ENCODE measurements around the gene SMARCAD1.

The SMARCAD1 gene

GRCh38 chr4:94267037-94267436, 59.4 kb downstream of the SMARCAD1 start:
- H3K4me3 ChIP-seq (ENCODE audit: low read depth, low read length) = no peak overlapping the region
- no peak overlapping the region for H3K27ac ChIP-seq (ENCODE audit: extremely low read depth, low read depth, low read length)
- ChIA-PET POLR2A (no interaction called here), CTCF (no interaction called here)
- H3K9me3 ChIP-seq (ENCODE audit: control insufficient read depth, insufficient read depth, low read depth, low read length) = no peaks in the 10 kb centered on the region
- no peaks in the 10 kb centered on the region for H3K4me1 ChIP-seq (ENCODE audit: control insufficient read depth, insufficient read depth, low read length)
- no peak for TF ChIP-seq GLI2 (tag by site-specific recombination; IDR thresholded peaks at IDR 0.05; ENCODE audit: borderline replicate concordance, low read depth)
- TF ChIP-seq PRDM1 (tag by site-specific recombination; IDR thresholded peaks at IDR 0.05) = no peak
- TF ChIP-seq ZNF433 (tag by site-specific recombination; IDR thresholded peaks at IDR 0.05; ENCODE audit: low read depth) = no peak
- TF ChIP-seq SCRT2 (tag by site-specific recombination; IDR thresholded peaks at IDR 0.05) = no peak
- TF ChIP-seq ZSCAN18 (tag by site-specific recombination; IDR thresholded peaks at IDR 0.05) = no peak
- no peak for TF ChIP-seq SCRT1 (tag by site-specific recombination; IDR thresholded peaks at IDR 0.05; ENCODE audit: borderline replicate concordance)
- no peak for TF ChIP-seq ZNF223 (tag by site-specific recombination; IDR thresholded peaks at IDR 0.05)
- no peak for TF ChIP-seq ZNF501 (tag by site-specific recombination; IDR thresholded peaks at IDR 0.05)
- no peak for TF ChIP-seq ZSCAN5A (tag by site-specific recombination; IDR thresholded peaks at IDR 0.05)
- no peak for TF ChIP-seq ZNF692 (tag by site-specific recombination; IDR thresholded peaks at IDR 0.05)
- TF ChIP-seq ZSCAN4 (tag by site-specific recombination; IDR thresholded peaks at IDR 0.05) = no peak
- TF ChIP-seq ZNF837 (tag by site-specific recombination; IDR thresholded peaks at IDR 0.05) = no peak
- no peak for TF ChIP-seq ZNF664 (tag by site-specific recombination; IDR thresholded peaks at IDR 0.05)
- TF ChIP-seq ZNF311 (tag by site-specific recombination; IDR thresholded peaks at IDR 0.05; ENCODE audit: borderline replicate concordance) = no peak
- TF ChIP-seq ZNF555 (tag by site-specific recombination; conservative IDR thresholded peaks at IDR 0.05) = no peak
- no peak for TF ChIP-seq ZNF488 (tag by site-specific recombination; IDR thresholded peaks at IDR 0.05)
- no peak for TF ChIP-seq ZNF660 (tag by site-specific recombination; IDR thresholded peaks at IDR 0.05)
- H3K36me3 ChIP-seq (ENCODE audit: control insufficient read depth in 2 of 2, insufficient read depth in 1 of 2, low read length in 2 of 2) = peaks cover 0 to 44% of the 10 kb centered on the region in 2 experiments; a peak in 1 of 3 replicates

- Histone ChIP-seq H3K4me1 (ENCODE audit: control insufficient read depth, insufficient read depth, low read length) (no peaks in the 10 kb centered on the region), H3K9me3 (ENCODE audit: control insufficient read depth, insufficient read depth, low read depth, low read length) (no peaks in the 10 kb centered on the region), H3K4me3 (ENCODE audit: low read depth, low read length) (no peak overlapping the region), H3K27ac (ENCODE audit: extremely low read depth, low read depth, low read length) (no peak overlapping the region), H3K36me3 (ENCODE audit: control insufficient read depth in 2 of 2, insufficient read depth in 1 of 2, low read length in 2 of 2) (peaks cover 0 to 55% of the 10 kb centered on the region in 2 experiments; a peak in 2 of 3 replicates)
- CTCF ChIA-PET = interaction anchor here (1.0 kb wide), 1 partner anchor 13 kb away, joined by 3 read pairs; no protein-coding TSS in a partner anchor
- POLR2A ChIA-PET = no interaction called here
- no peak for TF ChIP-seq ZNF280D (tag by site-specific recombination; IDR thresholded peaks at IDR 0.05)
- TF ChIP-seq ZNF48 (tag by site-specific recombination; IDR thresholded peaks at IDR 0.05) = no peak
- TF ChIP-seq RBAK (tag by site-specific recombination; IDR thresholded peaks at IDR 0.05) = no peak
- no peak for TF ChIP-seq ZBTB7A (tag by site-specific recombination; IDR thresholded peaks at IDR 0.05; ENCODE audit: low read depth)
- no peak for TF ChIP-seq ZNF266 (tag by site-specific recombination; IDR thresholded peaks at IDR 0.05; ENCODE audit: low read depth)
- no peak for TF ChIP-seq ZNF785 (tag by site-specific recombination; IDR thresholded peaks at IDR 0.05)
- no peak for TF ChIP-seq ZSCAN16 (tag by site-specific recombination; IDR thresholded peaks at IDR 0.05)
- no peak for TF ChIP-seq ZNF514 (tag by site-specific recombination; IDR thresholded peaks at IDR 0.05)
- no peak for TF ChIP-seq ZNF10 (tag by site-specific recombination; IDR thresholded peaks at IDR 0.05)
- TF ChIP-seq SP2 (tag by site-specific recombination; IDR thresholded peaks at IDR 0.05) = no peak
- TF ChIP-seq KLF1 (tag by site-specific recombination; IDR thresholded peaks at IDR 0.05) = no peak
- no peak for TF ChIP-seq PRDM1 (tag by site-specific recombination; IDR thresholded peaks at IDR 0.05)
These were observed 63.6 kb downstream of the SMARCAD1 start for GRCh38 chr4:94271248-94271647.
